Sigmoid colon (tissue), 7 donors: ENCODE measurements around the gene MTMR6. TPM values are rescaled to one million over a fixed set of nuclear protein-coding genes. Genes with fewer than 3 reads are reported as not detected.

Source experiments
- DNase-seq: peaks from one replicate; pipeline ENCODE4 v3.0.0-alpha.2; 2019
- H3K27ac ChIP-seq, 4 donors: fragments of 200-600 bp; sonication (generic); one replicate each; pipeline ENCODE4 v1.5.1; 2016 to 2019; ENCODE audit warnings: mild to moderate bottlenecking in 1 of 4
- H3K27me3 ChIP-seq, 3 donors: fragments of 200-600 bp; sonication (generic); one replicate each; pipeline ENCODE4 v1.5.1; 2019; ENCODE audit warnings: mild to moderate bottlenecking in 1 of 3
- H3K36me3 ChIP-seq, 4 donors: fragments of 200-600 bp; sonication (generic); one replicate each; pipeline ENCODE4 v1.5.1; 2016 to 2019
- H3K4me1 ChIP-seq, 4 donors: fragments of 200-600 bp; sonication (generic); one replicate each; pipeline ENCODE4 v1.5.1; 2017 to 2019
- H3K4me3 ChIP-seq, 4 donors: fragments of 200-600 bp; sonication (generic); one replicate each; pipeline ENCODE4 v1.5.1; 2017 to 2019; ENCODE audit warnings: mild to moderate bottlenecking in 2 of 4, moderate library complexity in 1 of 4
- H3K9me3 ChIP-seq, 4 donors: fragments of 200-600 bp in 3 of 4; sonication (generic) in 3 of 4; one replicate each; pipeline versions ENCODE4 v1.5.1 to v1.6.1; 2013 to 2019
- CTCF ChIP-seq, 4 experiments: fragments of 450-650 bp in 3 of 4; fragments of 200-600 bp in 1 of 4; IDR thresholded peaks; one replicate each; pipeline ENCODE4 v1.5.1; 2016 to 2019; ENCODE audit warnings: antibody characterized with exemption in 4 of 4, mild to moderate bottlenecking in 3 of 4, moderate library complexity in 2 of 4
- EP300 ChIP-seq, 4 donors: sonication (generic); formaldehyde crosslinking; IDR thresholded peaks; one replicate each; pipeline ENCODE4 v1.6.1; 2017; ENCODE audit warnings: antibody characterized with exemption in 4 of 4
- POLR2A ChIP-seq, 2 donors: fragments of 450-650 bp; IDR thresholded peaks; one replicate each; pipeline ENCODE4 v1.6.1; 2016; ENCODE audit warnings: antibody characterized with exemption in 2 of 2, mild to moderate bottlenecking in 2 of 2, moderate library complexity in 2 of 2
- POLR2AphosphoS5 ChIP-seq, 4 donors: sonication (generic); formaldehyde crosslinking; IDR thresholded peaks; one replicate each; pipeline ENCODE4 v1.6.1; 2017; ENCODE audit warnings: antibody characterized with exemption in 4 of 4
- WGBS, 2 donors: extraction: QIAGEN DNeasy Blood & Tissue Kit; methylation state at CpG; one replicate each; pipeline ENCODE4 v1.1.7; 2013; 5-methylcytosine and 5-hydroxymethylcytosine counted together
- intact Hi-C: fragments of 100-400 bp; cut with DNase I; formaldehyde crosslinking; loops from one replicate; pipeline ENCODE4 v1.15.1; 2023
- polyA plus RNA-seq, 3 donors: library from polyadenylated mRNA; stranded (reverse); fragments of 200-250 nt; gene quantifications; one replicate each; pipeline ENCODE4 v1.2.3, GENCODE V29; 2013
- total RNA-seq, 4 donors: library from RNA; depleted of rRNA; stranded (reverse); fragments of >200 nt; gene quantifications; one replicate each; pipeline ENCODE4 v1.1.0, GENCODE V29; 2016
- donor health status: healthy with polysubstance abuse.
- donor health status: Bipolar disorder and iron deficiency.
- donor health status: healthy.

Gene MTMR6
- total and polyA plus RNA-seq, 7 donors, result 8.9 to 33.1 (median 21.6) TPM

- H3K36me3 ChIP-seq, result no peaks in the 10 kb centered on the region
- H3K27me3 ChIP-seq, result peaks cover 0 to 9% (median 0%) of the 10 kb centered on the region in 3 donors
- no peak overlapping the region for H3K4me3 ChIP-seq
- 86 to 88% methylated on average over 11 of the region's 11 CpGs for WGBS, 2 donors
- H3K4me1 ChIP-seq, result no peaks in the 10 kb centered on the region
- H3K9me3 ChIP-seq, result no peaks in the 10 kb centered on the region
- H3K27ac ChIP-seq, result no peak overlapping the region
- no peak for TF ChIP-seq POLR2A (IDR thresholded peaks at IDR 0.05)
- TF ChIP-seq POLR2AphosphoS5 (IDR thresholded peaks at IDR 0.05), result no peak
- TF ChIP-seq EP300 (IDR thresholded peaks at IDR 0.05), result no peak
- TF ChIP-seq CTCF (IDR thresholded peaks at IDR 0.05), result no peak
- DNase-seq, result no peak
- intact Hi-C loops, result no loop called here
Observed at GRCh38 chr13:25196971-25197370, 90.3 kb downstream of the MTMR6 start.

Other genes starting within 250 kb of the MTMR6 start
- under 1 TPM in 2 of 4 donors, not detected in 2; under 0.01 to 0.16 TPM for gene PABPC3, start 191.4 kb downstream of the MTMR6 start, total RNA-seq
- gene PABPC3, start 191.4 kb downstream of the MTMR6 start, polyA plus RNA-seq, result under 1 TPM in 1 of 3 donors, not detected in 2; 0.10 TPM
- 1 to 10 TPM in 3 of 4 donors, under 1 TPM in 1; 0.49 to 2.4 (median 1.3) TPM for gene AMER2, start 115.2 kb downstream of the MTMR6 start, total RNA-seq
- under 1 TPM in 1 of 3 donors, not detected in 2; 0.09 TPM for gene AMER2, start 115.2 kb downstream of the MTMR6 start, polyA plus RNA-seq
- 10 to 100 TPM; 30.3 to 50.3 (median 34.1) TPM for gene NUP58, start 14.1 kb upstream of the MTMR6 start, total RNA-seq
- 10 to 100 TPM; 10.2 to 17.6 (median 13.0) TPM for gene NUP58, start 14.1 kb upstream of the MTMR6 start, polyA plus RNA-seq
- gene ATP8A2, start 84.5 kb upstream of the MTMR6 start, total RNA-seq, result 1 to 10 TPM; 1.2 to 2.2 (median 1.3) TPM
- gene ATP8A2, start 84.5 kb upstream of the MTMR6 start, polyA plus RNA-seq, result under 1 TPM in 2 of 3 donors, not detected in 1; under 0.01 to 0.69 TPM